Measurements from ENCODE around the gene LAMC1.

- TF ChIP-seq REST (IDR thresholded peaks at IDR 0.05; ENCODE audit: insufficient read depth in 1 of 2, low read depth in 2 of 2, low read length in 1 of 2) (no peak), CTCF (IDR thresholded peaks at IDR 0.05) (no peak), SIN3A (IDR thresholded peaks at IDR 0.05; ENCODE audit: borderline replicate concordance, insufficient read depth, low read depth, low read length) (no peak)
Observed at GRCh38 chr1:183079712-183080388, 56.6 kb downstream of the LAMC1 start.

Measured in Panc1 (cell line).